ENCODE measurements around the gene PDC. TPM values are rescaled to one million over a fixed set of nuclear protein-coding genes. Genes with fewer than 3 reads are reported as not detected.

PDC gene
- total and polyA plus RNA-seq, 9 of the 15 experiments (the other 6 are each of a cell fraction or from before 2014, with no cell fraction given): not detected

DNA sequence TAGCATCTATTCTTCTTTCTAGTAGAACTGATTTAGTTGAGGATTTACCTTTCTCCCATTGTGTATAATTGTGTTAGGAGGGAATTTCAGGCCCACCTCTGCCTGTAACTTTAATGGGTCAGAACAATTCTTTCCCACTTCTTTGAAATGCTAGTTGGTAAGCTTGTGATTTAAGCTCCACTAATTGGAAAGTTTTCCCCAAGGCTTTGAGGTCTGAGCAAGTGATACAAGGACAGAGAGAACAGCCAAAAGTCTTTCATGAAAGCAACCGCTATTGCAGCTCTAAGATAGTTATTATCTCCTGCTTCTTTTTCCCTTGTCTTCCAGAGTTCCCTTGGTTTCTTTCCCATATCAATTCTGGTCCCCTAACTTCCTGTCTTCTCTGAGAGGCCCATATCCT is 38.7 kb upstream of the PDC start:
- H3K9ac ChIP-seq (ENCODE audit: insufficient read depth in 1 of 2, low read depth in 2 of 2, low read length in 2 of 2): no peak overlapping the region
- no peak overlapping the region for H3K4me3 ChIP-seq
- H3K79me2 ChIP-seq (ENCODE audit: control insufficient read depth, insufficient read depth, low read length): no peaks in the 10 kb centered on the region
- intact Hi-C loops (cut with micrococcal nuclease): no loop called here
- ChIA-PET CTCF (ENCODE audit: low intra/inter-chr PET ratio) (no interaction called here), POLR2A (interaction anchor here (1.0 kb wide), 1 partner anchor 17 kb away, joined by 3 read pairs; no protein-coding TSS in a partner anchor)
- no TSS peak for BruUV-seq (replicated peaks)
- H3K4me2 ChIP-seq (ENCODE audit: insufficient read depth, low read length): no peak overlapping the region
- DNase-seq (ENCODE audit: extremely low read depth in 1 of 4, low spot score in 3 of 4) (no peak), ATAC-seq (no peak), FAIRE-seq (no peak)
- no peak overlapping the region for H2AFZ ChIP-seq (ENCODE audit: low read depth, low read length)
- no peaks in the 10 kb centered on the region for H3K36me3 ChIP-seq (ENCODE audit: control insufficient read depth, insufficient read depth, low read length)
- H3K27me3 ChIP-seq (ENCODE audit: control insufficient read depth in 2 of 2, insufficient read depth in 2 of 2, low read length in 2 of 2): no peaks in the 10 kb centered on the region
- H3K9me3 ChIP-seq (replicated peaks; ENCODE audit: control insufficient read depth, insufficient read depth, low read depth, low read length): no peaks in the 10 kb centered on the region
- in situ Hi-C loops (cut with MboI): no loop called here
- H3K9me1 ChIP-seq (ENCODE audit: control insufficient read depth, insufficient read depth, low read length): no peaks in the 10 kb centered on the region
- TF ChIP-seq, protein P1, sequence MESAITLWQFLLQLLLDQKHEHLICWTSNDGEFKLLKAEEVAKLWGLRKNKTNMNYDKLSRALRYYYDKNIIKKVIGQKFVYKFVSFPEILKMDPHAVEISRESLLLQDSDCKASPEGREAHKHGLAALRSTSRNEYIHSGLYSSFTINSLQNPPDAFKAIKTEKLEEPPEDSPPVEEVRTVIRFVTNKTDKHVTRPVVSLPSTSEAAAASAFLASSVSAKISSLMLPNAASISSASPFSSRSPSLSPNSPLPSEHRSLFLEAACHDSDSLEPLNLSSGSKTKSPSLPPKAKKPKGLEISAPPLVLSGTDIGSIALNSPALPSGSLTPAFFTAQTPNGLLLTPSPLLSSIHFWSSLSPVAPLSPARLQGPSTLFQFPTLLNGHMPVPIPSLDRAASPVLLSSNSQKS (CRISPR knock-in tag; IDR thresholded peaks at IDR 0.05): no peak
- no peak for TF ChIP-seq RBM39 (optimal IDR thresholded peaks at IDR 0.05; ENCODE audit: low read depth, low read length)
- no peak for TF ChIP-seq FOXA3 (CRISPR knock-in tag; conservative IDR thresholded peaks at IDR 0.05 in 1 of 2, IDR thresholded peaks at IDR 0.05 in 1 of 2)
- no peak for TF ChIP-seq POLR2AphosphoS5 (IDR thresholded peaks at IDR 0.05; ENCODE audit: control insufficient read depth, insufficient read depth, low read depth, low read length)
- no peak for TF ChIP-seq TBL1XR1 (IDR thresholded peaks at IDR 0.05; ENCODE audit: low read length in 2 of 2)
- no peak for TF ChIP-seq ZFP36 (IDR thresholded peaks at IDR 0.05; ENCODE audit: low read depth, low read length, partially characterized antibody)
- no peak for TF ChIP-seq HDAC1 (IDR thresholded peaks at IDR 0.05)
- TF ChIP-seq, protein P2, sequence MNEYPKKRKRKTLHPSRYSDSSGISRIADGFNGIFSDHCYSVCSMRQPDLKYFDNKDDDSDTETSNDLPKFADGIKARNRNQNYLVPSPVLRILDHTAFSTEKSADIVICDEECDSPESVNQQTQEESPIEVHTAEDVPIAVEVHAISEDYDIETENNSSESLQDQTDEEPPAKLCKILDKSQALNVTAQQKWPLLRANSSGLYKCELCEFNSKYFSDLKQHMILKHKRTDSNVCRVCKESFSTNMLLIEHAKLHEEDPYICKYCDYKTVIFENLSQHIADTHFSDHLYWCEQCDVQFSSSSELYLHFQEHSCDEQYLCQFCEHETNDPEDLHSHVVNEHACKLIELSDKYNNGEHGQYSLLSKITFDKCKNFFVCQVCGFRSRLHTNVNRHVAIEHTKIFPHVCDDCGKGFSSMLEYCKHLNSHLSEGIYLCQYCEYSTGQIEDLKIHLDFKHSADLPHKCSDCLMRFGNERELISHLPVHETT (CRISPR knock-in tag; conservative IDR thresholded peaks at IDR 0.05 in 1 of 2, IDR thresholded peaks at IDR 0.05 in 1 of 2): no peak
- TF ChIP-seq GTF2E2 (tag; IDR thresholded peaks at IDR 0.05): no peak
- TF ChIP-seq ZKSCAN1 (IDR thresholded peaks at IDR 0.05; ENCODE audit: low read depth, low read length): no peak
- TF ChIP-seq NRF1 (conservative IDR thresholded peaks at IDR 0.05 in 1 of 2, IDR thresholded peaks at IDR 0.05 in 1 of 2): no peak
- no peak for TF ChIP-seq ZNF444 (CRISPR knock-in tag; IDR thresholded peaks at IDR 0.05)
- TF ChIP-seq, protein P3, sequence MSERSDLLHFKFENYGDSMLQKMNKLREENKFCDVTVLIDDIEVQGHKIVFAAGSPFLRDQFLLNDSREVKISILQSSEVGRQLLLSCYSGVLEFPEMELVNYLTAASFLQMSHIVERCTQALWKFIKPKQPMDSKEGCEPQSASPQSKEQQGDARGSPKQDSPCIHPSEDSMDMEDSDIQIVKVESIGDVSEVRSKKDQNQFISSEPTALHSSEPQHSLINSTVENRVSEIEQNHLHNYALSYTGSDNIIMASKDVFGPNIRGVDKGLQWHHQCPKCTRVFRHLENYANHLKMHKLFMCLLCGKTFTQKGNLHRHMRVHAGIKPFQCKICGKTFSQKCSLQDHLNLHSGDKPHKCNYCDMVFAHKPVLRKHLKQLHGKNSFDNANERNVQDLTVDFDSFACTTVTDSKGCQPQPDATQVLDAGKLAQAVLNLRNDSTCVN (CRISPR knock-in tag; IDR thresholded peaks at IDR 0.05): no peak
- TF ChIP-seq, protein P4, sequence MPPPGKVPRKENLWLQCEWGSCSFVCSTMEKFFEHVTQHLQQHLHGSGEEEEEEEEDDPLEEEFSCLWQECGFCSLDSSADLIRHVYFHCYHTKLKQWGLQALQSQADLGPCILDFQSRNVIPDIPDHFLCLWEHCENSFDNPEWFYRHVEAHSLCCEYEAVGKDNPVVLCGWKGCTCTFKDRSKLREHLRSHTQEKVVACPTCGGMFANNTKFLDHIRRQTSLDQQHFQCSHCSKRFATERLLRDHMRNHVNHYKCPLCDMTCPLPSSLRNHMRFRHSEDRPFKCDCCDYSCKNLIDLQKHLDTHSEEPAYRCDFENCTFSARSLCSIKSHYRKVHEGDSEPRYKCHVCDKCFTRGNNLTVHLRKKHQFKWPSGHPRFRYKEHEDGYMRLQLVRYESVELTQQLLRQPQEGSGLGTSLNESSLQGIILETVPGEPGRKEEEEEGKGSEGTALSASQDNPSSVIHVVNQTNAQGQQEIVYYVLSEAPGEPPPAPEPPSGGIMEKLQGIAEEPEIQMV (tag; conservative IDR thresholded peaks at IDR 0.05; ENCODE audit: low read depth): no peak
- TF ChIP-seq, protein P5, sequence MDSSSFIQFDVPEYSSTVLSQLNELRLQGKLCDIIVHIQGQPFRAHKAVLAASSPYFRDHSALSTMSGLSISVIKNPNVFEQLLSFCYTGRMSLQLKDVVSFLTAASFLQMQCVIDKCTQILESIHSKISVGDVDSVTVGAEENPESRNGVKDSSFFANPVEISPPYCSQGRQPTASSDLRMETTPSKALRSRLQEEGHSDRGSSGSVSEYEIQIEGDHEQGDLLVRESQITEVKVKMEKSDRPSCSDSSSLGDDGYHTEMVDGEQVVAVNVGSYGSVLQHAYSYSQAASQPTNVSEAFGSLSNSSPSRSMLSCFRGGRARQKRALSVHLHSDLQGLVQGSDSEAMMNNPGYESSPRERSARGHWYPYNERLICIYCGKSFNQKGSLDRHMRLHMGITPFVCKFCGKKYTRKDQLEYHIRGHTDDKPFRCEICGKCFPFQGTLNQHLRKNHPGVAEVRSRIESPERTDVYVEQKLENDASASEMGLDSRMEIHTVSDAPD (CRISPR knock-in tag; IDR thresholded peaks at IDR 0.05): no peak
- H3K4me1 ChIP-seq (replicated peaks in 1 of 2; ENCODE audit: control insufficient read depth in 2 of 2, insufficient read depth in 2 of 2, low read length in 2 of 2): no peaks in the 10 kb centered on the region
- 0% methylated on average over 1 of the region's 1 CpG for WGBS (ENCODE audit: insufficient coverage, low coverage, missing lambda C conversion rate)
- no peaks in the 10 kb centered on the region for H4K20me1 ChIP-seq (replicated peaks; ENCODE audit: control insufficient read depth, insufficient read depth, low read length)
- no peak overlapping the region for H3K27ac ChIP-seq (ENCODE audit: extremely low read depth, low read depth, low read length)
